PC-3 (cell line): Measurements from ENCODE around the gene RABGAP1L.

ENCODE experiments used
- EZH2 ChIP-seq: fragments of 300-600 bp; sonication (generic); IDR thresholded peaks from one replicate; pipeline ENCODE4 v1.6.1; 2017; ENCODE audit warnings: antibody characterized with exemption, mild to moderate bottlenecking, low read length; ENCODE audit not compliant: unreplicated experiment
- EZH2phosphoT487 ChIP-seq: fragments of 300-600 bp; sonication (generic); IDR thresholded peaks from 2 replicates; pipeline ENCODE4 v1.6.1; 2018; ENCODE audit warnings: mild to moderate bottlenecking, antibody characterized with exemption, low read length, borderline replicate concordance
- TF ChIP-seq, protein P1 (sequence below): fragments of 300-600 bp; sonication (generic); conservative IDR thresholded peaks from 2 replicates; pipeline ENCODE4 v1.5.1; 2017; ENCODE audit warnings: antibody characterized with exemption, low read depth, mild to moderate bottlenecking, low read length

DNA sequence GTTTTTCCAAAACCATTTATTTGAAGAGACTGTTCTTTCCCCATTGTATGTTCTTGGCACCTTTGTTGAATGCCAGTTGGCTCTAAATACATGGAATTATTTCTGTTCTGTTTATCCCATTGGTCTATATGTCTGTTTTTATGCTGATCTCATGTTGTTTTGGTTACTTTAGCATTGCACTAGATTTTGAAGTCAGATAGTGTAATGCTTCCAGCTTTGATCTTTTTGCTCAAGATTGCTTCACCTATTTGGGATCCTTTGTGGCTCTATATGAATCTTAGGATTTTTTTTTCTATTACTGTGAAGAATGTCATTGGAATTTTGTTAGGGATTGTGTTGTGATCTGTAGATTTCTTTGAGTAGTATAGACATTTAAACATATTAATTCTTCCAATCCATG lies 149.3 kb downstream of the RABGAP1L start:
- TF ChIP-seq EZH2 (no peak), EZH2phosphoT487 (no peak)
- TF ChIP-seq, protein P1, sequence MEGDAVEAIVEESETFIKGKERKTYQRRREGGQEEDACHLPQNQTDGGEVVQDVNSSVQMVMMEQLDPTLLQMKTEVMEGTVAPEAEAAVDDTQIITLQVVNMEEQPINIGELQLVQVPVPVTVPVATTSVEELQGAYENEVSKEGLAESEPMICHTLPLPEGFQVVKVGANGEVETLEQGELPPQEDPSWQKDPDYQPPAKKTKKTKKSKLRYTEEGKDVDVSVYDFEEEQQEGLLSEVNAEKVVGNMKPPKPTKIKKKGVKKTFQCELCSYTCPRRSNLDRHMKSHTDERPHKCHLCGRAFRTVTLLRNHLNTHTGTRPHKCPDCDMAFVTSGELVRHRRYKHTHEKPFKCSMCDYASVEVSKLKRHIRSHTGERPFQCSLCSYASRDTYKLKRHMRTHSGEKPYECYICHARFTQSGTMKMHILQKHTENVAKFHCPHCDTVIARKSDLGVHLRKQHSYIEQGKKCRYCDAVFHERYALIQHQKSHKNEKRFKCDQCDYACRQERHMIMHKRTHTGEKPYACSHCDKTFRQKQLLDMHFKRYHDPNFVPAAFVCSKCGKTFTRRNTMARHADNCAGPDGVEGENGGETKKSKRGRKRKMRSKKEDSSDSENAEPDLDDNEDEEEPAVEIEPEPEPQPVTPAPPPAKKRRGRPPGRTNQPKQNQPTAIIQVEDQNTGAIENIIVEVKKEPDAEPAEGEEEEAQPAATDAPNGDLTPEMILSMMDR, result no peak
